Measurements from ENCODE around the gene CCHCR1.
"Not testable (repeated sequence)": the region's sequence is repeated elsewhere in the genome, so short reads cannot be mapped to it uniquely, and the experiment has no call there.

CCHCR1 gene, protein sequence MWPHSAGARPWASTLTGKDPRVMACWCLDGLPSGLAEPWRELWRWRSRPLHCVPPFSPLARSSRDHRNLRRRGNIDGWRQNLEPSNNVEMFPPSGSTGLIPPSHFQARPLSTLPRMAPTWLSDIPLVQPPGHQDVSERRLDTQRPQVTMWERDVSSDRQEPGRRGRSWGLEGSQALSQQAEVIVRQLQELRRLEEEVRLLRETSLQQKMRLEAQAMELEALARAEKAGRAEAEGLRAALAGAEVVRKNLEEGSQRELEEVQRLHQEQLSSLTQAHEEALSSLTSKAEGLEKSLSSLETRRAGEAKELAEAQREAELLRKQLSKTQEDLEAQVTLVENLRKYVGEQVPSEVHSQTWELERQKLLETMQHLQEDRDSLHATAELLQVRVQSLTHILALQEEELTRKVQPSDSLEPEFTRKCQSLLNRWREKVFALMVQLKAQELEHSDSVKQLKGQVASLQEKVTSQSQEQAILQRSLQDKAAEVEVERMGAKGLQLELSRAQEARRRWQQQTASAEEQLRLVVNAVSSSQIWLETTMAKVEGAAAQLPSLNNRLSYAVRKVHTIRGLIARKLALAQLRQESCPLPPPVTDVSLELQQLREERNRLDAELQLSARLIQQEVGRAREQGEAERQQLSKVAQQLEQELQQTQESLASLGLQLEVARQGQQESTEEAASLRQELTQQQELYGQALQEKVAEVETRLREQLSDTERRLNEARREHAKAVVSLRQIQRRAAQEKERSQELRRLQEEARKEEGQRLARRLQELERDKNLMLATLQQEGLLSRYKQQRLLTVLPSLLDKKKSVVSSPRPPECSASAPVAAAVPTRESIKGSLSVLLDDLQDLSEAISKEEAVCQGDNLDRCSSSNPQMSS

DNA sequence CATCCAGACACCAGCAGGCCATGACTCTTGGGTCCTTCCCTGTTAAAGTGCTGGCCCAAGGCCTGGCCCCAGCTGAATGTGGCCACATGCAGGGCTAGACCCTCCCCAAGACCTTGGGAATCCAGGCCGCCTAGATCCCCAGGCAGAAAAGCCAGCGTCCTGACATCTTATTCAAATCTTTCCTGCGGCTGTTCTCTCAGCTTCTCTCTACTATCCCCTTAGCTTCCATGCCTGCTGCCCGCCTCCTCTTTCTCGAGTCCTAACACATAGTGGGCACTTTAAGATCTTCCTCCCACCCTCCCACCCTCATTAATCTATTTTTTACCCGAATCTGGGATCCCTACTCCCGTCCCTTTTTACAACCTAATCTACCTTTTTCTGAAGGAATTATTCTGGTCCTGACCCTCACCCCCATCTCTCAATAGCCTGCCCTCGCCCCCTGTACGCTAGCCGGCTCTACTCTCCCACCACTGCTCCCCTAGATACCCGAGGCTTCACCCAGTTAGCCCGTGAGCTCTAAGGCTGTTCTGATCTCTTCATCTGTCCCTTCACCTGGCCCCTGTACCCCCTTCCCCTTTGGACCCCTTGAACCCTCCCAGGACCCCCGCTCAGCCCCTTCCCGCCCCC is at the start of gene CCHCR1:
CCHCR1 (minus strand) TSS at position 290 of the 627 bp plus-strand sequence; CDS start at position 88, 202 bp downstream.
- DNase-seq: no peak

DNA sequence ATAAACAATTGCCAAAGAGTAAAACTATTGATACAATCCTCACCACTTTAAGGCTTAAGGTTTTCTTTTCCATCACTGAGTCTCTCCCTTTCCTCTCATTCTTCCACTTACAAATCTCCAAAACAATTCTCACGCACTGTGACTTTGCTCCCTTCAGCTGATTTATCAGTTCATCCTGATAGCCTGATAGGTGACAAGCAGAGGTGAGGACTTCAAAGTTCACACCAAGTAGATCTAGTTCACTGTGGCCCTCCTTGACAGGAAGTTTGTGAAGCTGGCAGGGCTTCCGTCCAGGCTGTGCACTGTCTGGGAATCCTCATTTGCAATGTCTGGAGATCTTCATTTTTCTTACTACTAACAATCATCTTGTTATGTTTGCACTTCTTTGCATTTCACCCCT is 48.0 kb upstream of the CCHCR1 start:
- DNase-seq: no peak

DNA sequence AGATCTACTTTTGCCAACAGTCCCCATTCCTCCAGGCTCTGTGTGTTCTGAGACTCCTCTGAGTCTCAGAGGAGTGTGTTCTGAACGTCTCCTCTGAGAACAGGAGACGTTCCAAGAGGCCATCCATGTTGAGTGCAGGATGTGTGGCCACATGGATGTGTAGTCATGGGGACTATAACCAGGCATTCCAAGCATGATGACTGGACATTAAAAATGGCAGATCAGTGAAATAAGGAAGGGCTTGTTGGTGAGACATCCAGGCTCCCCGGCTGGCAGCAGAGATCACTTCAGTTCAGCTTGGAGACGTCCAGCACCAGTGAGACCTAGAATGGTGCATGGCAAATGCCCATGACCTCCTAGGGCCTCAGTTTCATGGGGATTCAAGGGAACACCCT is 47.1 kb upstream of the CCHCR1 start:
- DNase-seq: no peak

DNA sequence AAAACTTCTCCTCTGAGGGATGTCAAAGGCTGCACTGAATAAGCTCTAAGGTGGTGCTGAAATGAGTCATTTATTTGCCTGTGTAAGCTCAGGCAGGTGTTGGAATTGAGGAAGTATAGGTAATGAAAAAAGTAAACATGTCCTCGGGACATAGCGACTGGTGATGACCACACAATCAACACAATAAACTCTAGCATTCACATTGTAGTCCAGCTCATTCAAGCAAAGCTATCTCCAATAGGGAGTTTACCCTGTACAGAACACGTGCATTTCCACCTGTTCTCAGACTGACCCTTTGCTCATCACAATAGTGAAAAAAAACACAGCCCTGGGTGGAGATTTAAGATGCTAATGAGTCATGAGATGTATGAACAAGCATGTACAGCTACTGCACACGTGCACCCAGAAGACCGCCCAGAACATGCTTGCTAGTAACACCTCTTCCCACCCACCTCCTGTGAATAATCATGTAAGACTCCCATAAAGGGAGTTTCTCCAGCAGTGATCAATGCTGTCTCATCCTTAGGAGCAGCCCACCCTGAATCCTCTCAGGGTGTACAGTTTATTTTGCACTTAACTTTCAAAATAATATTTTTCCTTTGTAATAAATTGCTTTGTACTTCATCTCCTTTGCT is 45.9 kb upstream of the CCHCR1 start:
- peak; percentile 46 to 81 for DNase-seq

DNA sequence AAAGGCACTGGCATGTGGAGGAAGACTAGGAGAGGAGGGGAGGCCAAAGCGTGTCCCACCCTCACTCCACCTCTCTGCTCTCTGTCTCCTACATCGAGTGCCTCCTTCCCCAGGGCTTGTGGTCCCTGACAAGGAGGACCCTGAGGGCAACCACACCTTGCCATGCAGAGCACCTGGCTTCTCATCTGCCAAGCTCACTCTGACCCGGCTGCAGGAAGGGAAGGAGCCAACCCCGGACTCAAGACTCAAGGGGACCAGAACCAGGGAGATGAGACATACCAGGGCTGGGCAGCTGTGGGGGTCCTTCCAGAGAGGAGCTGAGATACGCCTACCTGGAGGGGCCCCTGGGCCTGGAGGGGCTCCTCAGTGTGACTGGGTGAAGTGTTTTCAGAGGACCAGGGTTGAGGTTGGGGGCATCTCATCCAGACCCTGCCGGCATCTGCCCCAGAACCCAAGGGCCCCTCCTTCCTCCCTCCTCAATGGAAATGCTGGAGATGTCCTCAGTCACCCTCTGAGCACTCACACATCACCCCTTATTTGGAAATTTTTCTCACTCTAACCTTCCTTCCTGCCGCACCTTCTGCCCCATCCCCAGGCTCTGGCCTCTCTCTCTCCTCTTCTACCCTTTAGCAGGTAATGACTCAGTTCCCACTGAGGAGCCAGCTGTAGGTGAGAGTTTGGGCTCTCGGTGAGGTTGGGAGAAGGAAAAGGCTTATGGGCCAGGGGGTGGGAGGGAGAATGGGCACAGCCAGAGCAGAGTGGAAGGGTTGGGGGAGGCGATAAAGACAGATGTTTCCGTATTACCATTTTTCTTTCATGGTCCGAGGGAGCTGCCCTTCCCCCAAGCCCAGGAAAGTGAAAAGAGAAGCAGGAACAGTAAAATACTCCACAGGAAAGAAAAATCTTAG is 44.9 kb upstream of the CCHCR1 start:
- peak in 1 of 2 experiments; percentile 11 for DNase-seq

DNA sequence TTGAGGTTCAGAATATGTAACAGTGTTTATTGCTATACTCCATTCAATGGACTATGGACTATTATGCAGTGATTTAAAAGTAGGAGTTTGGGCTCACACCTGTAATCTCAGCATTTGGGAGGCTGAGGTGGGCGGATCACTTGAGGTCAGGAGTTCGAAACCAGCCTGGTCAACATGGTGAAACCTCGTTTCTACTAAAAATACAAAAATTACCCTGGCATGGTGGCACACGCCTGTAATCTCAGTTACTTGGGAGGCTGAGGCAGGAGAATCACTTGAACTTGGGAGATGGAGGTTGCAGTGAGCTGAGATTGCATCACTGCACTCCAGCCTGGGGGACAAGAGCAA is 41.5 kb upstream of the CCHCR1 start:
- not testable (repeated sequence) for DNase-seq

DNA sequence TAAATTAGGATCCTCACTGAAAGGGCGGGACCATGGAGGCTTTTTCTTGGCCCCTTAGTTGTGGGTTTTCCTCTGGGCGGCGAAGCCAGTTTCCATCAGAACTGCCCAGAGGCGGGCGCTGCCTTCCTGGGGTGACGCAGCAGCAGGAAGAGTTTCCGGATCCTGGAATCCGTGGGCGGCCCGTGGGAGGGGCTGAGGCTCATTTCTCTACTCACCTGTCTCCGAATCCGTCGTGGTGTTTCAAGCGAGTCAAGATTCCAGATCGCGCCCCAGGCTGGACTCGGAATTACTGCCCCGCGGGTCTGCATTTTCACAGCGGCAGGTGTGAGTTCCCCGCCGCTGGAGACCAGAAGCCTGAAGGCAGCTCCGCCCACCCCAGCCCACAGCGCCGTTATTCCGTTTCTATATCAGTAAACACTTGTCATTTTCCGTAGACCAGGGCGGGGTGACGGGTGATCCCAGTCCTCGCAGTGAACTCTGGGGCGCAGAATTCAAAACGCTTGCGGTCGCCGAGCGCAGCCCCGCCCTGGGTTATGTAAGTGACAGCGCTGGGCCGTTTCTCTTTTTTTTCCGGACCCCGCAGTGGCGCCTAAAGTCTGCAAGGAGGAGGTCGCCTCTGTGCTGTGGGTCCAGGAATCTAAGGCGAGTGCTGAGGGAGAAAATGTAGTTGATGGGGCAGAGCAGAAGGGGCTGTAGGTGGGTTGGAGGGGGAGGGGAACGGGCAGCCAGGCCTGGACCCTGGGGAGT is 40.1 kb upstream of the CCHCR1 start:
- peak; percentile 79 to 94 for DNase-seq

DNA sequence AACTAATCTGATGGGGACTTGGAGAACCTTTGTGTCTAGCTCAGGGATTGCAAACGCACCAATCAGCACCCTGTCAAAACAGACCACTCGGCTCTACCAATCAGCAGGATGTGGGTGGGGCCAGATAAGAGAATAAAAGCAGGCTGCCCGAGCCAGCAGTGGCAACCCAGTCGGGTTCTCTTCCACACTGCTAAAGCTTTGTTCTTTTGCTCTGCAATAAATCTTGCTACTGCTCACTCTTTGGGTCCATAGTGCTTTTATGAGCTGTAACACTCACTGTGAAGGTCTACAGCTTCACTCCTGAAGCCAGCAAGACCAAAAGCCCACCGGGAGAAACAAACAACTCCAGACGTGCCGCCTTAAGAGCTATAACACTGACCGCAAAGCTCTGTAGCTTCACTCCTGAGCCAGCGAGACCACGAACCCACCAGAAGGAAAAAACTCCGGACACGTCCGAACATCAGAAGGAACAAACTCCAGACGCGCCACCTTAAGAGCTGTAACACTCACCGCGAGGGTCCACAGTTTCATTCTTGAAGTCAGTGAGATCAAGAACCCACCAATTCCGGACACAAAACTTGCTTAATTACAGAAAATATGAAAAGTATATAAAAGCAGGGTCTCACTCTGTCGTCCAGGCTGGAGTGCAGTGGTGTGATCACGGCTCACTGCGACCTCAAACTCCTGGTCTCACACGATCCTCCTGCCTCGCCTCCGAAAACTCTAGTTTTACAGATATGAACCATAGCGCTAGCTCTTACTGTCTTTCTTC is 38.8 kb upstream of the CCHCR1 start:
- not testable (repeated sequence) for DNase-seq

DNA sequence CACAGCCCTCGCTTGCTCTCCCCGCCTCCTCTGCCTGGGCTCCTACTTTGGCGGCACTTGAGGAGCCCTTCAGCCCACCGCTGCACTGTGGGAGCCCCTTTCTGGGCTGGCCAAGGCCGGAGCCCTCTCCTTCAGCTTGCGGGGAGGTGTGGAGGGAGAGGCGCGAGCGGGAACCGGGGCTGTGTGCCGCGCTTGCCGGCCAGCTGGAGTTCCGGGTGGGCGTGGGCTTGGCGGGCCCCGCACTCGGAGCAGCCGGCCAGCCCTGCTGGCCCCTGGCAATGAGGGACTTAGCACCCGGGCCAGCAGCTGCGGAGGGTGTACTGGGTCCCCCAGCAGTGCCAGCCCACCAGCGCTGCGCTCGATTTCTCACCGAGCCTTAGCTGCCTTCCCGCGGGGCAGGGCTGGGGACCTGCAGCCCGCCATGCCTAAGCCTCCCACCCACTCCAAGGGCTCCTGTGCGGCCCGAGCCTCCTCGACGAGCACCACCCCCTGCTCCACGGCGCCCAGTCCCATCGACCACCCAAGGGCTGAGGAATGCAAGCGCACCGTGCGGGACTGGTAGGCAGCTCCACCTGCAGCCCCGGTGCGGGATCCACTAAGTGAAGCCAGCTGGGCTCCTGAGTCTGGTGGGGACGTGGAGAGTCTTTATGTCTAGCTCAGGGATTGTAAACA is 37.8 kb upstream of the CCHCR1 start:
- DNase-seq: not testable (repeated sequence)

DNA sequence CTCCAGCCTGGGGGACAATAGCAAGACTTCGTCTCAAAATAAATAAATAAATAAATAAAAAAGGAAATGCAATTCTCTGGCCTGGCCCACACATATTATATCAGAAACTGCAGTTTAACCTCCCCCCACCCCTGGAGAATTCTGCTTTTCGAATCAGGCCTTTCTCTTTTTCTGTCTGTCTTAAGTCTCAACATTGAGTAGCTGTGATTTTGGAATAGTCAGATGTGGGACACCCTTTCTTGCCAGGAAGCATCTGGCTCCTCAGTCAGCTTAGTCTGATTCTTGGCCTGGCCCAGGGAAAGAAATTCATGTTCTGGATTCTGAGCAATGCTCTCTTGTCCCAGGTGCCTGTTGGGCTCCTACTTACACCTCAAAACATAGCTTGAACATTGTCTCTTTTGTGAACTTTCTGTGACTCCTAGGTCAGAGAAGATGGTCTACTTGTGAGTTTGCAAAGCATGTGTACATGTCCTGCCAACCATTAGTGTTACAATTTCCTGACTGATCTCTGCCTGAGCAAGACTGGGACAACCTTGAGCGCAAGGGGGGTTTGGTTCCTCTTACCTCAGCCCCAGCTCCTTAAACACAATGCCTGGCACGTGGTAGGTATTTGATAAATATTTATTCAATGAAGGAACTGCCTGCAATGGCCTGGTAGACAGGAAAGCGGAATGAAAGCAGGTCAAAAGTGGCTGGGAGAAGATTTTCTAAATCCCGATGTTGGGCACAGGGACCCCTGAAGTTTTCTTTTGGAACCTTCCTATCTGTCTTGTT is 36.6 kb upstream of the CCHCR1 start:
- DNase-seq: no peak

DNA sequence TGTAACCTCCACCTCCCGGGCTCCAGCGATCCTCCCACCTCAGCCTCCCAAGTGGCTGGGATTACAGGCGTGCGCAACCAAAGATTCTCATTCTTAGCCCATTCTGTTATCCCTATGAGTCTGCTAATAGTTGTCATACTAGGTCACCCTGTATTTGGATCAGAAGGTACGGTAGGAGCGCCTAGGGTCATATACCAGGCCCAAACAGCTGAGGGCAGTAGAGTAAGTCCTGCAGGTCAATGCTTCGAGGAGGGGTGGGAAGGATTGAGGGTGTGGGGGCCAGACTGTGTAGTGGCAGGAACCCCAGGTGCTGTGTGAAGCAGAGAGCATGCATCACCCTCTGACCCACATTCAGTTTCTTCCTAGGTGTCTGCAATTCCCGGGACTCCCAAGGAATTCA is 35.6 kb upstream of the CCHCR1 start:
- DNase-seq: no peak

DNA sequence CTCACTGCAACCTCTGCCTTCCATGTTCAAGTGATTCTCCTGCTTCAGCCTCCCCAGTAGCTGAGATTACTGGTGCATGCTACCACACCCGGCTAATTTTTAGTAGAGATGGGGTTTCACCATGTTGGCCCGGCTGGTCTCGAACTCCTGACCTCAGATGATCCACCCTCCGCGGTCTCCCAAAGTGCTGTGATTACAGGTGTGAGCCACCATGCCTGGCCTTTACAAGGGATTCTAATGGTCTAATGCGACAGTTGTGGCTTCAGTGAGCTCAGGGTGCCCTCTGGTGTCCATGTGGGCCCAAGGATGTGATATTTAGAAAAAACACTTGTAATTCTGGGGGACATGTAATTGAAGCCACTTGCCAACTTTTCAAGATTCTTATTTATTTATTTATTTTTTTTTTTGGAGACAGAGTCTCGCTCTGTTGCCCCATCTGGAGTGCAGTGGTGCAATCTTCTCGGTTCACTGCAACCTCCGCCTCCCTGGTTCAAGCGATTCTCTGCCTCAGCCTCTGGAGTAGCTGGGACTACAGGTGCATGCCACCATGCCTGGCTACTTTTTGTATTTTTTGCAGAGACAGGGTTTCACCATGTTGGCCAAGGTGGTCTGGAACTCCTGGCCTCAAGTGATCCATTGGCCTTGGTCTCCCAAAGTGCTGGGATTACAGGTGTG is 35.0 kb upstream of the CCHCR1 start:
- peak; percentile 45 to 51 for DNase-seq

DNA sequence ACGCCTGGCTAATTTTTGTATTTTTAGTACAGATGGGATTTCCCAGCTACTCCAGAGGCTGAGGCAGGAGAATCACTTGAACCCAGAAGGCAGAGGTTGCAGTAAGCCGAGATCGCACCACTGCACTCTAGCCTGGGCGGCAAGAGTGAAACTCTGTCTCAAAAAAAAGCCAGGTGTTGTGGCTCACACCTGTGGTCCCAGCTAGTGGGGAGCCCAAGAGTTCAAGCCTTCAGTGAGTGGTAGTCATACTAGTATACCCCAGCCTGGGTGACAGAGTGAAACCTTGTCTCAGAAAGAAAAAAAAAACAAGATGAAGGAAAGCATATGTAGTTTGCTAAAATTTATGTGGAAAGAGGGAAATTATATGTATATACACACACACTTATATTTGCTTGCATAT is 32.9 kb upstream of the CCHCR1 start:
- DNase-seq: no peak

DNA sequence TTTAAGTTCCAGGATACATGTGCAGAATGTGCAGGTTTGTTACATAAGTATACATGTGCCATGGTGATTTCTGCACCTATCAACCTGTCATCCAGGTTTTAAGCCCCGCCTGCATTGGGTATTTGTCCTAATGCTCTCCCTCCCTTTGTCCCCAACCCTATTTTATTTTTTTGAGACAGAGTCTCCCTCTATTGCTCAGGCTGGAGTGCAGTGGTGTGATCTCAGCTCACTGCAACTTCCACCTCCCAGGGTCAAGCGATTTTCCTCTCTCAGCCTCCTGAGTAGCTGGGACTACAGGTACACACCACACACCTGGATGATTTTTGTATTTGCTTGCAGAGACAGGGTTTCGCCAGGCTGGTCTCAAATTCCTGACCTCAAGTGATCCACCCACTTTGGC is 31.6 kb upstream of the CCHCR1 start:
- DNase-seq: not testable (repeated sequence)

DNA sequence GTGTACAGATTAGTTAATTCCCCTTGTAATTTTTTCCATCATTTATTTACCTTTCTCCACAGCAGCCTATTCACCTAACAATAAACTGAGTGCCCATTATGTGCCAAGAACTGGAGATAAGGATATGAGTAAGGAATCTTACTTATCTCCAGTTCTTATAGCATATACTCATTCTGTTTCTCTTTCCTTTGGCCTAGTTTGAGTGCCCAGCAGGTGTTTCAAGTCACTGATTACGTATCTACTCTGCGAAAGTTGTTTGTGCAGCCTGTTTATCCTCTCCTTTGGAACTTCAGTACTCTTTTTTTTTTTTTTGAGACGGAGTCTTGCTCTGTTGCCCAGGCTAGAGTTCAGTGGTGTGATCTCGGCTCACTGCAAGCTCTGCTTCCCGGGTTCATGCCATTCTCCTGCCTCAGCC is 30.2 kb upstream of the CCHCR1 start:
- DNase-seq: no peak

DNA sequence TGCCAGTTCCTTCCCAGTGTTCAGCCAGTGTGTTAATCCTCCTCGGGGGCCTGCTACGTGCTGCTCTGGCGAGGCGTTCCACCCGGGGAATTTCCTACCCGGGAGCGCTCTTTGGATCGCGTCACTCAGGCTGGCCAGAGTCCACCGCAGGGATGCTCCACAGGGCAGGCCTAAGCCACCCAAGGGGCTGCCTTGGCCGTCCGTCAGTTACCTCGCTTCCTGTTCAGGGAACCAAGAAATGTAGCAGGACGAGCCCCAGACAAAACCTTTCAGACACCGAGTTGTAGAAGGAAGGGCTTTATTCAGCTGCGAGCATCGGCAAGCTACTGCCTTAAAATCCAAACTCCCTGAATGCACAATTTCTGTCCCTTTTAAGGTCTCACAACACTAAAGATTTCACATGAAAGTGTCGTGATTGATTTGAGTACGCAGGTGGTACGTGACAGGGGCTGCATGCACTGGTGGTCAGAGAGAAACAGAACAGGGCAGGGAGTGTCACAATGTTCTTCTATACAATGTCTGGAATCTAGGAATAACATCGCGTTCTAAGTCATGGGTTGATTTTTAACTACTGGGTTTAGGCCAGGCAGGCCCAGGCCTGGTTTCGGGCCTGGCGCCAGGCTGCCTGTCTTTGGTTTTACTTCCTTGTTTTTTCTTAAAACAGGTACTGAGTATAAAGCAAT is 28.6 kb upstream of the CCHCR1 start:
- no peak for DNase-seq

DNA sequence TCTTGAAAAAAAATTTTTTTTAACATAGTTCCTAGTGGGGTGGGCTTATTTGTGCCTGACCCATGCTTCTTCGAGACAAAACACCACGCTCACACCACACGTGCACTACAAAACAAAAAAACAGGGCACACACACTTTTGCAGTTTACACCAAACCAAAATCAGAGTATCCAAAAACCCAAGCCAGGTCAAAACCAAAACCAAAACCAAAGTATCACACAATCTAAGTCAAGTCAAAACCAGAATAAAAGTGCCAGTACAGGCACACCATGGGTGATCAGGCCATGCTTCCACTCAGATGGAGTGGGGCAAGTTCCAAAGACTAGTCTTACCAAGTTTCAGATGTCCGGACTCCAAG is 28.1 kb upstream of the CCHCR1 start:
- not testable (repeated sequence) for DNase-seq

DNA sequence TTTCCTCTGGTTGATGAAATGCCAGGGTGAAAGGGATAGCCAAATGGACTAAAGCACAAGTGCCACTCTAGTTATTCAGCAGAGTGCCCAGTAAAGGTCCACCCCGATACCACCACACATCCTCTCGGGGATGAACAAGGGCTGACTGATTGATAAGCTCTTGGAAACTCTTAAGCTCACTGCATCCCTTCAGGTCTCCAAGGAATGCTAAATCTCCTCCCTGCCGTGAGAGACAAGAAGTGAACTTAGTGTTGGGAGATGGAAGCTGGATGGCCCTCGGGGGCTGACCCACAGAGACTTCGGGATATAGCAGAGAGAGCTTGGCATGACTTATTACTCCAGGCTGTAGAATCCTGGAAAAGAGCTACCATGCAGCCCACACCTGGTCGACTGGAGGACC is 26.3 kb upstream of the CCHCR1 start:
- DNase-seq: not testable (repeated sequence)

Measured in stimulated activated CD4-positive, alpha-beta T cell treated with anti-CD3 and anti-CD28 coated beads, Interleukin-4, amount 100 ng/mL, for 4 hours (primary cell).